Left lung (tissue), 10 donors: ENCODE data around the gene FGFR4. TPM values are rescaled to one million over a fixed set of nuclear protein-coding genes. Genes with fewer than 3 reads are reported as not detected.
A peak's percentile ranks its signal among the peaks of the same experiment; 100 is the strongest.

Source experiments
- ATAC-seq: fragments of 200-7000 bp; cut with Tn5 transposase; one replicate; pipeline ENCODE4 v1.9.1; 2020; ENCODE audit warnings: moderate library complexity
- DNase-seq, 4 donors: peaks; one replicate each; pipeline ENCODE4 v3.0.0-alpha.2; 2013 to 2020
- H3K27ac ChIP-seq, 2 donors: fragments of 200-600 bp; sonication (generic) in 1 of 2; one replicate each; pipeline versions ENCODE4 v1.5.0 to v1.8.0; 2020 to 2021
- H3K27me3 ChIP-seq, 2 donors: fragments of 200-600 bp; sonication (generic) in 1 of 2; one replicate each; pipeline versions ENCODE4 v1.5.0 to v1.8.0; 2020 to 2021
- H3K36me3 ChIP-seq, 2 donors: fragments of 200-600 bp; sonication (generic) in 1 of 2; one replicate each; pipeline versions ENCODE4 v1.5.0 to v1.8.0; 2020 to 2021
- H3K4me1 ChIP-seq, 2 donors: fragments of 200-600 bp; one replicate each; pipeline ENCODE4 v1.8.0; 2021
- H3K4me3 ChIP-seq, 2 donors: fragments of 200-600 bp; sonication (generic) in 1 of 2; one replicate each; pipeline versions ENCODE4 v1.5.0 to v1.8.0; 2020 to 2021; ENCODE audit warnings: mild to moderate bottlenecking in 1 of 2
- H3K9me3 ChIP-seq, 2 donors: fragments of 200-600 bp; sonication (generic) in 1 of 2; one replicate each; pipeline versions ENCODE4 v1.5.0 to v1.8.0; 2020 to 2021
- intact Hi-C, 2 donors: fragments of 100-400 bp; cut with DNase I; formaldehyde crosslinking; loops; one replicate each; pipeline versions ENCODE4 v1.11.2 to v1.14.2; 2022
- polyA plus RNA-seq, 6 donors: library from polyadenylated mRNA; unstranded; fragments of 120-200 nt; gene quantifications; one replicate each; pipeline ENCODE4 v1.2.1, GENCODE V29; 2013; ENCODE audit not compliant: insufficient read length in 6 of 6
- total RNA-seq, 2 donors: library from RNA; stranded (reverse); fragmentation: NEBNext Ultra II Directional; extraction: Animal tissue kit (Norgen Biotek cat#: 25700); gene quantifications; one replicate each; pipeline ENCODE4 v1.2.1, GENCODE V29; 2021
- TF ChIP-seq, protein P1 (sequence below), 2 donors: fragments of 200-600 bp; sonication (generic) in 1 of 2; IDR thresholded peaks; one replicate each; pipeline versions ENCODE4 v1.5.0 to v1.8.0; 2021; ENCODE audit warnings: antibody characterized with exemption in 2 of 2
- donor health status: DM: no; HTN: yes; CAD: no.
- donor health status: DM: no; HTN: no; CAD: no.

The FGFR4 gene
- total and polyA plus RNA-seq, 8 donors, result 14.8 to 325 (median 198) TPM

DNA sequence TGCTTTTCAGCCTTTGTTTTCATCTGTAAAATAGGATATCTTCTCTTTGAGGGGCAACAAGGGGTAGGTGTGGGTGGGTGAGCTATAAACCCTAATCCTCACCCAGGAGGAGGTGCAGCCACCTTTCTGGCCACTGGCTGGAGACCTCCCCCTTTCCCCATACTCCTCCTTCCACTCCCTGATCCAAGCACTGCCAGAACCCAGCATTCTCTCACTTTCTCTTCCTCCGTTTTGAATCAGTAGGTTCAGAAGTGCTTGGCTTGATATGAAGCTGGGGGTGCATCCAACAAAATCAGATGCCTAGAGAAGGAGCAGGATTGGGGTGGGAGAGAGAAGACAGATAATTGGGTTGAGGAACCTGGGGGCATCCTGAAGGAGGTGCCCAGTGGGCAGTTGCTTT, 40.1 kb downstream of the FGFR4 start:
- TF ChIP-seq, protein P1, sequence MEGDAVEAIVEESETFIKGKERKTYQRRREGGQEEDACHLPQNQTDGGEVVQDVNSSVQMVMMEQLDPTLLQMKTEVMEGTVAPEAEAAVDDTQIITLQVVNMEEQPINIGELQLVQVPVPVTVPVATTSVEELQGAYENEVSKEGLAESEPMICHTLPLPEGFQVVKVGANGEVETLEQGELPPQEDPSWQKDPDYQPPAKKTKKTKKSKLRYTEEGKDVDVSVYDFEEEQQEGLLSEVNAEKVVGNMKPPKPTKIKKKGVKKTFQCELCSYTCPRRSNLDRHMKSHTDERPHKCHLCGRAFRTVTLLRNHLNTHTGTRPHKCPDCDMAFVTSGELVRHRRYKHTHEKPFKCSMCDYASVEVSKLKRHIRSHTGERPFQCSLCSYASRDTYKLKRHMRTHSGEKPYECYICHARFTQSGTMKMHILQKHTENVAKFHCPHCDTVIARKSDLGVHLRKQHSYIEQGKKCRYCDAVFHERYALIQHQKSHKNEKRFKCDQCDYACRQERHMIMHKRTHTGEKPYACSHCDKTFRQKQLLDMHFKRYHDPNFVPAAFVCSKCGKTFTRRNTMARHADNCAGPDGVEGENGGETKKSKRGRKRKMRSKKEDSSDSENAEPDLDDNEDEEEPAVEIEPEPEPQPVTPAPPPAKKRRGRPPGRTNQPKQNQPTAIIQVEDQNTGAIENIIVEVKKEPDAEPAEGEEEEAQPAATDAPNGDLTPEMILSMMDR (IDR thresholded peaks at IDR 0.05), result no peak
- H3K4me3 ChIP-seq, result no peak overlapping the region
- H3K4me1 ChIP-seq, result peaks cover 0 to 5% of the 10 kb centered on the region in 2 donors
- H3K27me3 ChIP-seq, result no peaks in the 10 kb centered on the region
- ATAC-seq (no peak), DNase-seq (peak in 1 of 4 donors; percentile 1)
- no peaks in the 10 kb centered on the region for H3K9me3 ChIP-seq
- H3K36me3 ChIP-seq, result no peaks in the 10 kb centered on the region
- no peak overlapping the region for H3K27ac ChIP-seq
- intact Hi-C loops, result no loop called here

DNA sequence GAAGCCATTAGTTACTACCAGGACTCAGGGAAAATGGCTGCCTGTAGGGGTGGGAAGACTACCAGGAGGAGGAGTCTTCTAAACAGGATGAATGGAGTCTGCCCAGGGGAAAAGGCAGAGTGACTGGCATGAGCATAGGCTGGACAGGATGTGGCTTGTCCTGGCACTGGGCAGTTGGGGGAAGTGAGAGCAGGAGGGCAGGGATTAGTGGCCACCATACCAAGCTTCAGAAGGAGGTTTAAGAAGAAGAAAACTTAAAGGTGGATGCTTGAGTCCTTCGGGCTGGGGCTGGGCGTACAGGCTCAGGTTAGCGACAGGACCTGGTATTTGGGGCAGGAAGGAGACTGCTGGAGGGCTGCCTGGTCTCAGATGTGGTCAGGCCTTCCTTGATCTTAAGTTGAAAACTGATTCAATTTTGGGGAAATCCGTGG, 41.9 kb downstream of the FGFR4 start:
- Histone ChIP-seq H3K4me1 (peaks cover 0 to 15% of the 10 kb centered on the region in 2 donors), H3K27me3 (no peaks in the 10 kb centered on the region), H3K27ac (peak overlapping the region in 1 of 2 donors; percentile 28), H3K36me3 (no peaks in the 10 kb centered on the region), H3K9me3 (no peaks in the 10 kb centered on the region), H3K4me3 (no peak overlapping the region)
- intact Hi-C loops, result no loop called here
- TF ChIP-seq, protein P1 (IDR thresholded peaks at IDR 0.05), result no peak
- DNase-seq (peak in 1 of 4 donors; percentile 24), ATAC-seq (no peak)

DNA sequence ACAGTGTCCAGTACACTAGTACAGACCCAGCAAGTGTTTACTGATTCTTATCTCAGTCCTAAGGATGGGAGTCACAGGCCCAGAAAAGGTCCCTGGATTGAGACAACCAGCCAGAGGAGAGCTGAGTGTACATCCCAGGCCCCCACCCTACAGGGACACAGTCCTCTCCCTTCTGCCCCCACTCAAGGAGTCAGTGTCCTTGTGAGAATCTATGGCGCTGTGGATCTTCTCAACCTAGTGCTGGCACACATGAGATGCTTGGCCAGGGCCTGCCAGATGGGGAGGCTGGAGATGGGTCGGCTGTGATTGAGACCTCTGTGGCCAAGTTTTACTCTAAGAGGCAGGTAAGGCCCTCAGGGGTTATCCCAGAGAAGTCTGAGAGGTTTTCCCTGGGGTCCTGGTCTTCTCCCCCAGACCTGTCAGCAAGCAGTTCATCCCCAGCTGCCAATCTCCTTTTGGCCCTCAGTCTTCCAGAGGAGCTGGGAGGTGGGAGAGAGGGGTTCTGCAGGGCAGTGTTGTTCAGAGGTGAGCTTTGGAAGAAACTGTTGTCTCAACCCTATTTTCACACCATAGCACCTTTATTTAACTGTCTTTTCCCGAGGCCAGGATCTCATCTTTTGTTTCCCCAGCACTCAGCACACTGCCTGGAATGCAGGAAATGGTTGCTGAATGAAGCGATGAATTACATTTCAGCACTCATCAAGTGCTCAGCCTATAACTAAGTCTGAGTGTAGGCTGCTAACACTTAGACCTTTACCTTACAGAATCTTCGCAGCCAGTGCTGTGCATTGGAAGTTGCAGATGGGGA, 43.7 kb downstream of the FGFR4 start:
- Histone ChIP-seq H3K27ac (no peak overlapping the region), H3K9me3 (no peaks in the 10 kb centered on the region), H3K4me3 (no peak overlapping the region), H3K4me1 (peaks cover 8 to 25% of the 10 kb centered on the region in 2 donors), H3K27me3 (no peaks in the 10 kb centered on the region), H3K36me3 (peaks cover 0 to 3% of the 10 kb centered on the region in 2 donors)
- TF ChIP-seq, protein P1 (IDR thresholded peaks at IDR 0.05), result no peak
- intact Hi-C loops, result no loop called here
- ATAC-seq (no peak), DNase-seq (peak in 1 of 4 donors; percentile 17)

DNA sequence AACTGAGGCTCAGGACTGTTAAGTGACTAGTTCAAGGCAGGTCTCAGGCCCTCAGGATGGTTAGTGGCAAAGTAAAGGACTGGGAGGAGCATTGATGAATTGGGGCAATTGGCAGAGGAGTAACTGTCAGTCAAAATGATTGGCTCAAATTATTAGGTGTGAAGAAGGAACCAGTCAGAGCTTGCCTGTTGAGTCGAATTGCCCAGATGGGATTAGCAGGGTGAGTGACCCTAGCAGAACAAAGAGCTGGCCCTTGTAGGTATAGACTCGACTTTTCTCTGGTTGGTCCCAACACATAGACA, 44.3 kb downstream of the FGFR4 start:
- ATAC-seq, result no peak
- no peak overlapping the region for H3K27ac ChIP-seq
- TF ChIP-seq, protein P1 (IDR thresholded peaks at IDR 0.05), result no peak

DNA sequence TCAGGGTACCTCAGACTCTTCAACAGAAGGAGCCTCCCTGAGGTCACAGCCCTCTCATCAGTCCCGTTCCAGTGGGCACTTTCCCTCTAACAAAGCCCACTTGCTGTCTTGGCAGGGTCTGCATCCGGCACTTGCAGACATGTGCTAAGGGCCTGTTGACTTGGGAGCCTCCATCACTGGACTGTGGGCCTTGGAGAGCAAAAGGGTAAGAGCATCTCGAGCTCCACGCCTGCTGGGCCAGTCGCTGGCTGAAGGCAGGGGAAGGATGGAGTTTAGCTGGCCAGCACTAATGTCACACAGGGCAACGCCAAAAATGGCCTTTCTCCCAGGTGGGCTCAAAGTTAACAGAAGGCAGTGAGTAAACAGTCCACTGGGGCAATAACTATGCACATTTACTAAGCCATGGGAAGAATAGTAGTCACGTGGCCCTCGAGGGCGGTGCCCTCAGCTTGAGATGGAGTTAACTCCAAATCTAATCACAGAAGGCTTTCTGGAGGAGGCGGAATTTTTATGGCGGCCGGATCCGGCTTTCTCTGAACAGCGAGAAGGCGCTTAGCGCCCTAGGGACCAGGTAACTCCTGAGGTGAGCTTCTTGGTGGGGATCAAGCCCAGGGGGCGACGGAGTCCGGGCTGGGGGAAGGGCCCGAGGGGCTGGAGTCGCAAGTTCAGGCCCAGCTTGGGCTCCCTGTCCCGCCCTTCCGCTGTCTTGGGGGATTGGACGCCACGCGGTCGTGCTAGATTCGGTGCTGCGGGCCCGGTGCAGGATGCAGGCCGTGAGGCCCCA, 44.8 kb downstream of the FGFR4 start:
- Histone ChIP-seq H3K27me3 (no peaks in the 10 kb centered on the region), H3K9me3 (no peaks in the 10 kb centered on the region), H3K36me3 (peaks cover 0 to 13% of the 10 kb centered on the region in 2 donors), H3K4me1 (peaks cover 20 to 36% of the 10 kb centered on the region in 2 donors), H3K27ac (no peak overlapping the region), H3K4me3 (no peak overlapping the region)
- no peak for ATAC-seq
- TF ChIP-seq, protein P1 (IDR thresholded peaks at IDR 0.05), result no peak
- peak in 1 of 4 donors; percentile 81 for DNase-seq
- intact Hi-C loops, result no loop called here

More for the DNA sequence above, 44.3 kb downstream of the FGFR4 start:
- Histone ChIP-seq H3K27me3 (no peaks in the 10 kb centered on the region), H3K4me1 (peaks cover 14 to 31% of the 10 kb centered on the region in 2 donors), H3K9me3 (no peaks in the 10 kb centered on the region), H3K36me3 (peaks cover 0 to 8% of the 10 kb centered on the region in 2 donors), H3K4me3 (no peak overlapping the region)
- intact Hi-C loops, result no loop called here
- no peak for DNase-seq
